NCI-H748 (cell line): ENCODE data around the gene THG1L.
"Not testable (repeated sequence)": the region's sequence is repeated elsewhere in the genome, so short reads cannot be mapped to it uniquely, and the experiment has no call there.

ENCODE experiments used
- DNase-seq: peaks from one replicate; lab custom pipeline; 2025; ENCODE audit not compliant: unreplicated experiment; lab: John Stamatoyannopoulos, UW

The THG1L gene

DNA sequence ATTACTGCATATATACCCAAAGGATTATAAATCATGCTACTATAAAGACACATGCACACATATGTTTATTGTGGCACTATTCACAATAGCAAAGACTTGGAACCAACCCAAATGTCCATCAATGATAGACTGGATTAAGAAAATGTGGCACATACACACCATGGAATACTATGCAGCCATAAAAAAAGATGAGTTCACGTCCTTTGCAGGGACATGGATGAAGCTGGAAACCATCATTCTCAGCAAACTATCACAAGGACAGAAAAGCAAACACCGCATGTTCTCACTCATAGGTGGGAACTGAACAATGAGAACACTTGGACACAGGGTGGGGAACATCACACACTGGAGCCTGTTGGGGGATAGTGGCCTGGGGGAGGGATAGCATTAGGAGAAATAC, 4.6 kb upstream of the THG1L start:
- not testable (repeated sequence) for DNase-seq

DNA sequence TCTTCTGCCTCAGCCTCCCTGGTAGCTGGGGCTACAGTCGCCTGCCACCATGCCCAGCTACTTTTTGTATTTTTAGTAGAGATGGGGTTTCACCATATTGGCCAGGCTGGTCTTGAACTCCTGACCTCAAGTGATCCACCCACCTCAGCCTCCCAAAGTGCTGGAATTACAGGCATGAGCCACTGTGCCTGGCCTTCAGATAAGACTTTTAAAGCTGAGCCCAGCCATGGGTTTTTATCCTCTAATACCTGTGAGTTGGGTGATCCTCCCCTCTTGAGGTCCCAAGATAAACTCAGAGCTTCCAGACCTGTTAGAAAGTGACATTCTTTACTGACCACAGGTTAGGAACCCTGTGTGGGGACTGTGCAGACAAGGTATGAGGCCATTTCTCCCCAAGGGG, 3.4 kb upstream of the THG1L start:
- DNase-seq: not testable (repeated sequence)

DNA sequence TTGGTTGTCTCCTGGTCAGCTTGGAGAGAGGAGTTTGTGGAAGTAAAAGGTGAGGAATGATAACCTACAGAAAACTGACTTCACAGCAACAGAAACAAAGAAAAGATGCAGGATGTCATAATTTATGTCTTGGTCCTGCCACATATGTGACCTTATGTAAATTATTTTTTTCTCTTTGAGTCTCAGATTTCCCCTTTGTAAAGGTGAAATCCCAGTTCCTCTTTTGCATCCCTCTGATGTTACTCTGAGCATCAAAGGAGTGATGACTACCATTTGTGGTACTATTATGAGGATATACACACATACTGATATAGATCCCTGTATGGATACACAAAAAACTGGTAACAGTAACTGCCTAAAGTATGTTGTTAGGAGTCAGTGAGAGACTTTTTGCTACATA, 1.4 kb upstream of the THG1L start:
- DNase-seq: no peak

DNA sequence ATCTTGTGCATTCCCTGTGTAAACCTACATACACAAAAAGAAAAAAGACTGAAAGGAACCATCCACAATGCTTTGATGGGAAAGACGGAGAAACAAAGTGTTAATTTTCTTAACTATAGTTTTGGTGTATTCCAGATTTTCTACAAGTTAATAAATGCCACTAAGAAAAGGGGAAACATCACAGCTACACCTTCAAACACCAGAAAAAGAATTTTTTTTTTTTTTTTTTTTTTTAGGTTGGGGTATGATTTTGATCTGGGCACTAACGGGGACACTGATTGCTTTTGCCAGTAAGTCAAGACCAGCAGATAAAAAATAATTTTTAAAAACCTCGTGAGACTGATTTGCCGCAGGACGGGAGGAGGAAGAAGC, 334 bp upstream of the THG1L start:
- DNase-seq: no peak

DNA sequence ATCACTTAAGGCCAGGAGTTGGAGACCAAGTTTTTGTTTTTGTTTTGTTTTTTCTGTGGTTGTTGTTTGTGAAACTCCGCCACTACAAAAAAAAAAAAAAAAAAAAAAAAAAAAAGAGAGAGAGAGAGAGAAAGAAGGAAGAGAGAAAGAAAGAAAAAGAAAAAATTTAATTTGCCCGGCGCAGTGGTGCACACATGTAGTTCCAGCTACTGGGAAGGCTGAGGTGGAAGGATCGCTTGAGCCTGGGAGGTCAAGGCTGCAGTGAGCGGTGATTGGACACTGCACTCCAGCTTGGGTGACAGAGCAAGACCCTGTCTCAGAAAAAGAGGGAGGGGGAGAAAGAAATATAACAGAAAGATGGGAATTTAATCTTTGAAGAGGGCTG, 902 bp downstream of the THG1L start:
- no peak for DNase-seq

DNA sequence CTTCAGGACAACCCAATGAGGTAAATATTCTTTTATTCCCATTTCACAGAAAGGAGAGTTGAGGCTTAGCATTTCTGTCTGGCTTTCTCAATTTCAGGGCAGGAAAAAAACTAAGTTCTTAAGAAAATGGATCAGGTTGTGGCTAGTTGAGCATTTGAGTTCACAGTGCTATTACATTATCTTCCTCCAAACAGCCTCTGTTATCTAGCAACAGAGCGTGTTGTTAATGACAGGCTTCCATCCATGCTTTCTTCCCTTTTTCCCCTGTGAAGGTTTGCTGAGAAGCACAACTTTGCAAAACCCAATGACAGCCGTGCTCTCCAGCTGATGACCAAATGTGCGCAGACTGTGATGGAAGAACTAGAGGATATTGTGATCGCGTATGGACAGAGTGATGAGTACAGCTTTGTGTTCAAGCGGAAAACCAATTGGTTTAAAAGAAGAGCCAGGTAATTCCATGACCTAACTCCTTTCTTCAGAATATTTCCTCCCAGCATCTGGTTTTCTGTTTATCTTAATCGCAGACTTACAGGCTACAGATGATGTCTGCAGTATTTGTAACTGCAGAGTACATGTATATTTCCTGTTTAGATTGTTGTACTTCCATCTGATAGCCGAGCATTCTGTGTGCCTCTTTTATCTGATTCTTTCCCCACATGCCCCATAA, 1.5 kb downstream of the THG1L start:
- DNase-seq: no peak

DNA sequence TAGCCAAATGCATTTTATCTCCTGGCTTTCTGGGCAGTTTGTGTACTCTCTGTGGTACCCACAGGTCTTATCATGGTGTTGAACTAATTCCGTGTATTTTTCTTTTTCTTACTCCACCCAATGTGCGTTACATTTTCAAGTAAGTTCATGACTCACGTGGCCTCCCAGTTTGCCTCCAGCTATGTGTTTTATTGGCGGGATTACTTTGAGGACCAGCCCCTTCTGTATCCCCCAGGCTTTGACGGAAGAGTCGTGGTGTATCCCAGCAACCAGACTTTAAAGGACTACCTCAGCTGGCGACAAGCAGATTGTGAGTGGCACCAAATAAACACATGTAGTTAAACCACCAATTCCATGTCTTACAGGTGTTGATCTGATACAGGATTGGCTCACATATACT, 3.2 kb downstream of the THG1L start:
- peak; percentile 27 for DNase-seq

DNA sequence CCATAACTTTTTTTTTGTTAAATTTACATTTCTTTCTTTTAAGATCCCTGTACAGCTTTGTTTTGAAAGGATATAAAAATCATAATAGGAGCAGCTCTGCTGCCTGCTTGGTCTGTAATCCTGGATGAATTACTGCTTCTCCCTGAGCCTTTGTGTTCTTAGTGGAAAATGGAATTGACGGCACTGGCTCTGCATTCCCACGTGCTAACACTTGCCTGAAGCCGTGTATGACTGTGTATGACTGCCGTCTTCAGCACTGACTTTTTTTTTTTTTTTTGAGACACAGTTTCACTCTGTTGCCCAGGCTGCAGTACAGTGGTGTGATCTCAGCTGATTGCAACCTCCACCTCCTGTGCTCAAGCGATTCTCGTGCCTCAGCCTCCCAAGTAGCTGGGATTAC, 4.8 kb downstream of the THG1L start:
- no peak for DNase-seq

DNA sequence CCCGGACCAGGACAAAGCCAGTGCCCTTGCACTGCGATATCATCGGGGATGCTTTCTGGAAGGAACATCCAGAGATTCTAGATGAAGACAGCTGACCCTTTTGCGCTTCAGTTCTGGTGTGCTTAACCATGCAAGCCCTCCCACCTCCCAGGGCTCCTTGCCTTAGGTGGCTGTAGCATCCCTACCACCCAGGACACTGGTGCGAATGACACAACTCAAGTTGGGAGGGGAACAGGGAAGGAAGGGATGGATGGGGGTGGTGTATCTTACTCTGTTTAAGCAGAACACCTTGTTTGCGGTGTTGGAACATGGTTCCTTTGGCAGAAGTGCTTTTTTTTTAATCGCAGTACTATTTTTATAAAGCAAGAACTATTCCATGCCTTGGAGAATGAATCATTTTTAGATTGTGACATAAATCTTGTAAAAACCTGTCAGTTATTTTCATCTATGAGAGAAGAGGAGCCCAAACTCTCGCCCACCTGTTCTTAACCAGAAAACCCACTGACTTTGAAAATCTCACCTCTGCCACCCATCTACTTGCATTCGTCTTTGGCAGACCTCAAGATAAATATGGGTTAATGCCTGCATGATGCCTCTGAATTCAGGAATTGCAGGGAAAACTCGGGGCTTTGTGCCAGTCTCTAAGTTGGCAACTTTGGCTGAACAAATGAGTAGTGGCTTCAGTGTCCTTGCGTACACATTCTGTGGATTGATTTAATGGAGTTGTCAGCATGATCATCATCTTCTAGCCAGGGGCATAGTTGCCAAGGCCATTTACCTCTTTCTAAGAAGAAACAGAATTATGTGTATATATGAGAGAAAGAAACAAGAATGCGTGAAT, 8.4 kb downstream of the THG1L start:
- no peak for DNase-seq

DNA sequence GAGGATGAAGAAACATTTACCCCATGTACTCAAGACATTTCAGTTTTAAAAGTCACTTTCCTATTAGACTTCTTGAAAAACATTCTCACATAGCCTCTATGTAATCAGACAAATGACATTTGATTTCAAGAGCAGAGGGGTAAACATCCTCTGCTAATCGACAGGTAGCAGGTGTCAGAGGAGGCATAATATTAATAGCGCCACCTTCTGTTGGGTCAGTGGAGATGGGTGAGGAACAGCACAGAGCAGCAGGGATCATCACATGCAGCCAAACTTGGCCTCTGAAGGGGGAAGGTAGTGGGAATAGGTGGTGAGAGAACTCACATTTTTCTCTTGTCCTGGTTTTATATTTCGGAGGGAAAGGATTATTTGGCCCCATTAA, 9.0 kb downstream of the THG1L start:
- peak; percentile 74 for DNase-seq

DNA sequence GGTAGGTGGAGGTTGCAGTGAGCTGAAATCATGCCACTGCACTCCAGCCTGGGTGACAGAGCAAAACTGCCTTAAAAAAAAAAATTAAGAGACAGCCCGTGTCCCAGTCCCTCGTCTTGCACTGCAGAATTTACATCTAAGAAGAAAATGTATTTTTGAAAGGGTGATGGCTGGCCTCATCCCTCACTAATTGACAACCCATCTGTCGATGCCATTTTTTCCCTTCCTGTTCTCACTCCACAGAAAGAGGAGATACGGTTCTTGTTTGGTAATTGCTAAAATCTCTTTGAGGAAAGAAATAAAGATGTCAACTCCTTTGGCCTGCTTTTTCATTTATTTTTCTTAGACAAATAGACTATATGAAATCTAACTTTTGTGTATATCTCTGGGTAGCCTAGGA, 9.9 kb downstream of the THG1L start:
- no peak for DNase-seq

DNA sequence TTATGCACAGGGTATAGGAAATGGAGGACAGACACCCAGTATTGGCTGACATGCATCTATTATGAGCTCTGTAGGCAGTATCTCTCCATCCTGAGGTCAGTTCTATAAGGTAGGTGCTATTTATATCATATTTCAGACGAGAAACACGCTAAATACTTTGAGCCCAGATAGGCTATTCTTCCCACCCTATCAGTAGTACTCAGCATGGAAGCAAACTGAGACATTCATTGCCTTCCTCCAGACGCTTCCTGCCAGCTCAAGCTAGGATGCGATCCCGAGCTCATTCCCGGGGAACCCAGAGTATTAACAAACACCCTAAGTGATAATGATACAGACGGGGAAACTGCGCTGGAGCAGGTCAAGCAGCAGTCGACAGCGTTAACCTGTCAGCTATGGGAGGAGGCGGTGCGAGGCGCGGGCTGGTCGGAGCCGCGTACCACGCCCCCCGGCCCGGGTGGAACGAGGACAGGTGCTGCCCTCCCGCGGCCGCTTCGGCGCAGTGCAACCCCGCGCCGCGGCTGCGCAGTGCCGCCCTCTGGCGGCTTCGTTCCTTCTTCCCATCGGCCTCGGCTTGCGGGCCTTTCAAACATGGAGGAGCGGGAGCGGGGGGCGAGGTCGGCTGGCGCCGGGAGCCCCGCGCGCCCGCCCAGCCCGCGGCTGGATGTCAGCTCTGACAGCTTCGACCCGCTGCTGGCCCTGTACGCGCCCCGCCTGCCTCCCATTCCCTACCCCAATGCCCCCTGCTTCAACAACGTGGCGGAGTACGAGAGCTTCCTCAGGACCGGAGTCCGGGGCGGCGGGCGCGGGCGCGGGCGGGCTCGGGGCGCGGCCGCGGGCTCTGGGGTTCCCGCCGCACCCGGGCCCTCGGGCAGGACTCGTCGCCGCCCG, 12.2 kb downstream of the THG1L start, which contains the start of gene LSM11:
TSS of gene LSM11 (plus strand) at position 550 of the 888 bp plus-strand sequence. CDS start at position 589, 39 bp downstream.
- peak; percentile 88 for DNase-seq

DNA sequence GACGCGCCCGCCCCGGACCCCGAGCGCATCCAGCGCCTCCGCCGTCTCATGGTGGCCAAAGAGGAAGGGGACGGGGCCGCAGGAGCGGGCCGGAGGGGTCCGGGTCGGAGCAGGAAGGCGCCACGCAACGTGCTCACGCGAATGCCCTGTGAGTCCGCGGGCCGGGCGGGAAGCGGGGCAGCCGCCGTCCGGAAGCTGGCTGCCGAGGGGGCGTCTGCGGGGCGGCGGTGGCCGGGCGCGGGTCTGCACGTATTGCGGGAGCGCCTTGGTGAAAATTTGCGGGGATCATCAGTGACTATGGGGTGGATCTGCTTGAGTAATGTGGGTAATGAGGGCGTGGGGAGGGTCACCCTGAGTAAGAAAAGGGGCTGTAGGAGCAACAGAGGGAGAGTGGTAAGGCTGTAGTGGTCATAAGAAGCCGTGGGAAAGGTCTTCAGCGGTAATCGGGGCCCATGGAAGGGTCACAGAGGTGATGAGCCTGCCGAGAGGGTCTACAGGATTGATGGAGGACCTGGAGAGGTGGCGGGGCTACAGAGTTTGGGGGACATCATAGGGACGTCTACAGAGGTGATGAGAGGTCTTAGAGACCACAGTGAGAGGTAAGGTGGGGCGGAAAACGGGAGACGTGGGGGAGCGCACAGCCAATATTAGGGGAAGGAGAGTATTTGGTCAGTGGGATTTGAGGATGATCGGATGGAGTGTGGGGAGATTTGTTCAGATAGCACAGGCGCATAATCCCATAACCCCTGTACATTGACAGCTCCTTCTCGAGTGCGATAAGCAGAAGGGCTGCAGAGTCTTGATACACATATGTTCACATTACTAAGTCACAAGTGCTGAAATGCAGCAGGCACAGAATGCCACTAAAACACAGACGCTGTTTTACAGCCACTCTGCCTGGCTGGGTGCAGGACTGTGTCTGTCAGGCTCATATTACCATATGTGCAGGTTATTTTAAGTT, 13.1 kb downstream of the THG1L start:
- peak; percentile 53 for DNase-seq

DNA sequence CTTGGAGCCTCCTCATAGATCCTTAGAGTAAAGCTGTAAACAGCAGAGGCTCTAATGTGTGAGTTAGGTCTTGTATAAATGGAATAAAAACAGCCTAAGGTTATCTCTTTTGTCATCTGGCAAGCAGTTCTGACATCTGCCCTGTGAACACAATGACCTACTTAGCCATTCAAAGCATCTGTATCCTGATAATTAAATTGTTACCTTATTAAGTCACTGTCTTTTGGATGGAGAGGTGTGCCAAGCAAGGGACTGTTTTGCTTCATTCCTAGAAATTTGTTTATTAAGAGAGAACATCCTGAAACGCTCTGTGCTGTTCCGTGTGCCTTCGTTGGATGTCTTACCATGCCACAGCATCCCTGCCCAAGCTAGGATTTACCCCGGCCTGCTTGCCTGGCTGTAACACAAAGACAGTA, 13.8 kb downstream of the THG1L start:
- no peak for DNase-seq

DNA sequence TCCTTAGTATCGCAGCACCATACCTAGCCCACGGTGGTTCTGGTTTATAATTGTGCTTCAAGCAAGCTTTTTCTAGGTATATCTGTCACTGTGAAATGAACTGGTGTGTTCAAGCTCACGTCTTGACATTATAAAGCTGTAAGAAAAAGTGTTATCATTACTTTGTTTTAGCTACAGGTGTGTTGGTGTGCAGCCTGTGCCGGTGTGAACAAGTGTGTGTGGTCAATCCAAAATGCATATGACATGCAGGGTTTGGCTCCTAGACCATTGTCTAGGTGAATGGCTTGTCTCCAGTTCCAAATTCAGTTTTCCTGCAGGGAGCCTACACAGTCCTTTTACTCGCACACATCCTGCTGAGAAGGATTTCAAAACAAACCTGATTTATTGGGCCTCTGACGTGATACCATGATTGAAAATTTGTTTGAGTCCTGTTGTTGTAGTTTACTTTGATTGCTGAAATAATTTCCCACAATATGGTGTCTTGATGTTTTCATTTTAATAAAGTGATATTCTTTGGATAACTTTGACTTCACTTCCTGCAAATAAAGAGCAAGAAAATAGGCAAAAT, 16.0 kb downstream of the THG1L start:
- DNase-seq: peak; percentile 18

DNA sequence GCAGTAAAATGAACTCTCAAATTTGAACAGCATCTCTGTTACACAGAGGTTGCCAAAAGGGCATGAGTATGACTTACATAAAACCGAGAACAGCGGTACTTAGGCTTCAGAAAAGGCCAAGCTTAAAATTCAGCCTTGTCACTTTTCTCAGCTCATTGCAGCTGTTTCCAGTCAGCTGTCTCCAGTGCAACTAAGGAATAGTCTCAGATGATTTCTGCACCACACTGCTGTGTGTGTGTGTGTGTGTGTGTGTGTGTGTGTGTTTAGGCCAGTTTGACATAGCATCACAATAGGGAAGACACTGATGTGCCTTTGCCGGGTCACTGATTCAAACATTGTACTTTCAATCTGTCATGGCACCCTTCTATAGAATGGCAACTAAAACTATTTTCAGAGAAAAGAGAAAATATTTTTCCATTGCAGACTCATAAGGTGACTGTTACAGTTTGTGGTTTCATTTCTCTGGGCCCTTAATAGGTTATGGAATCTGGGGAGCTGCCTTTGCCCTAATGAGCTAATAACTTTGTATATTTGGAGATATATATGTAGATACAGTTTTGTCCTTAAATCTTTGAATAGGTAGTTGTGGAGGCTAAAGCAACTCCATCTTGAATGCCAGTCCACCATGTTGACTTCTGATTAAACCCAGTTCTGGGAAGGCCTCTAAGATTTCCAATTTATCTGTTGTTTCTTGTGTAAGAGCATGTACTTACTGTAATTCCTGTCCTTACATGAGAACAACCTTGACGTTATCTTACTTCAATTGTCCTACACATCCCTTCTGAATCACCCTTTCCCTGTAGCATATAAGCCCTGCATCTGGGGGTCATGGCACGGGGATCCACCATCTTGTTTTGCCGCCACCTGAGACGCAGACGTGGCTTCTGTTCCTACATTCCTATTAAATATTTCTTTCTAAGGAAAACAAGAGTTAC, 16.8 kb downstream of the THG1L start:
- DNase-seq: no peak

DNA sequence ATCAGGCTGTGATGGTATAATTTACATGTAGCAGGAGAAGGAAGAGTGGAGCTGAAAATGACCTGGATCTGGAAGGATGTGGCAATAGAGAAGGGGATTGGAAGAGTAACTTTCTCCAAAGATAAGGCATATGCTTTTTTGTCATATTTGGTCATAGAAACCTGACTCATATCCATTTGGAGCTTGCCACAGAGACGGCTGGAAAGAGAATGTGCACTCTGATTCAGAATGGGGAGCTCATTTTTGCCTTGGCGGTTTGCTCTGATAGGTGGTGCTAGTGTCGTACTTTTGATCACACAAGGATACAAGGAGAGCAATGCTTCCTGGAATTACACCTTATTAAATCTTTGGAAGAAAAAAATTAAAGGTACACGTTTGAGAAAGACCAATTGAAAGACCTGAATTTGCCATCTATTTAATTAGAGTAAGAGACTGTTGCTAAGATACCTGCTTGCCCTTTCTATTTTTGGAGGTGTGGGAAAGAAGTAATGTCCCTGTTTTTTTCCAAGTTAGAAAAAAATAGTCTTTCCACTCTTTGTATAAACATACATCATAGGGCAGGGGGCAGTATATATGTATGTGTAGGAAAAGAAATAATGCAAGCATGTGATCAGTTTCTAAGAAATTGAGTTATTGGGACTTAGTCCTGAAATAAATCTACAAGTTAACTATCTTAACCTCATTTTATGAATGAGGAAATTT, 17.7 kb downstream of the THG1L start:
- DNase-seq: no peak

DNA sequence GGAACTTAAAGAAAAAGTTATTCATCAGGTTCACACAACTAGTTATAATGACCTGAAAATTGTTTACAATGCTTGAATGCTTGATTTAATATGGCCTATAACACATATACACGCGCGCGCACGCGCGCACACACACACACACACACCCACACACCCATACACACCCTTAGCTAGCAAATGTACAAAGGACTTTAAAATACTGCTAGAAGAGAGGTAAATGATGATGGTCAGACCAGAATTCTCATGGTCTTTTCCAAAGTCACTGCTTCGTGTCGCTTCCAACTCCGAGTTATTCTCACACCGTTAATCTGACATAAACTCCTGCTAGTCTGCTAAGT, 18.2 kb downstream of the THG1L start:
- no peak for DNase-seq

DNA sequence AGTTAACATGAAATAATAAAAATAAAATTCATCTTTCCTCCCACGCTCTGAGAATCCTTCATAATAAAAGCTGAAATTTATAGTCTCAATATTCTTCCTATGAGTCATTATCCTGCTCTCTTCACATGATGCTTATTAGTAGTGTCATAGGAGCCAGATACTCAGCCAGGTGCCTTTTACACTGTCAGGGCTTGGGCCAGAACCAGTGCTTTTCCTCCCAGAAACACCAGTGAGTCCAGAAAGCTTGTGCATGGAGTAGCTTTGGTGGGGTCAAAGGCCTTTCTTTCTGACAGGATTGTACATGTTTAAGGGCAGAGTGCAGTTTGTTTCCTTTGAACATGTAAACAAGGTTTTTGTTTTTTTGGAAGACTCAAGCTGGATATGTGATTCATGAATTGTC, 19.1 kb downstream of the THG1L start:
- DNase-seq: no peak
